HL-60 (cell line): Measurements from ENCODE around the gene PIK3CD.

ENCODE experiments used
- DNase-seq, 2 experiments: peaks; one replicate each; pipeline ENCODE4 v3.0.0-alpha.2; 2010 to 2020; ENCODE audit warnings: low read depth in 1 of 2, low spot score in 1 of 2
- H3K27ac ChIP-seq: fragments of 250-450 bp; sonication (Bioruptor Pico); replicated peaks from 2 replicates; pipeline ENCODE4 v1.5.1; 2020; ENCODE audit warnings: mild to moderate bottlenecking, moderate library complexity
- H3K27me3 ChIP-seq: fragments of 250-450 bp; sonication (Bioruptor Pico); 2 replicates; pipeline ENCODE4 v1.5.1; 2021; ENCODE audit warnings: mild to moderate bottlenecking, moderate library complexity; ENCODE audit not compliant: insufficient read depth, poor library complexity, severe bottlenecking
- H3K4me3 ChIP-seq: replicated peaks from 2 replicates; pipeline ENCODE4 v1.5.1; 2011; ENCODE audit warnings: mild to moderate bottlenecking, control low read depth, low read length; ENCODE audit not compliant: insufficient read depth
- CTCF ChIP-seq: IDR thresholded peaks from one replicate; pipeline ENCODE4 v1.5.1; 2011; ENCODE audit warnings: low read length, control low read depth, inconsistent platforms; ENCODE audit not compliant: insufficient read depth
- GABPA ChIP-seq: IDR thresholded peaks from 2 replicates; pipeline ENCODE4 v1.6.1; 2012; ENCODE audit warnings: low read depth
- POLR2AphosphoS5 ChIP-seq: IDR thresholded peaks from 2 replicates; pipeline ENCODE4 v1.6.1; 2012; ENCODE audit warnings: low read depth
- SPI1 ChIP-seq: IDR thresholded peaks from 2 replicates; pipeline ENCODE4 v1.6.1; 2012; ENCODE audit warnings: low read depth, mild to moderate bottlenecking, borderline replicate concordance
- TF ChIP-seq, protein P1 (sequence below): IDR thresholded peaks from 2 replicates; pipeline ENCODE4 v1.6.1; 2012; ENCODE audit warnings: low read depth; ENCODE audit not compliant: insufficient replicate concordance

PIK3CD gene

DNA sequence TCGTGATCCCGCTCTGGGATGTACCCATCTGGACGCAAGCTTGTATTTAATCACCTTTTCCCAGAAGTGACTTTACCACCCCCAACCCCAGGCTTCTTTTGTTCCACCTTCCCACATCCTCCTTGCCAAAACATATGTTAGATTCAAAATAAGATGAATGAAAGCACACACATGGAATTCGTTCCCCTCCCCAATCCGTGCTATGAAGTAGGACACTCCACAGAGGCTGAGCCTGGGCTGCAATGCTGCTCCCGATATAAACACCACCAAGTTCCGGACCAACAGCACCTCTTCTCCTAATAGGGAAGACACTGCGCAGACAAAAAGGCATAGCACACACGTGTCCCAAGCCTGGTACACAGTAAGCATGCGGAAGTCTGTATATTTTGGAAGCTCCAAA is 86.1 kb downstream of the PIK3CD start:
- Histone ChIP-seq H3K27ac (no peak overlapping the region), H3K27me3 (no peaks in the 10 kb centered on the region), H3K4me3 (no peak overlapping the region)
- DNase-seq, result no peak
- TF ChIP-seq POLR2AphosphoS5, result no peak
- TF ChIP-seq, protein P1, sequence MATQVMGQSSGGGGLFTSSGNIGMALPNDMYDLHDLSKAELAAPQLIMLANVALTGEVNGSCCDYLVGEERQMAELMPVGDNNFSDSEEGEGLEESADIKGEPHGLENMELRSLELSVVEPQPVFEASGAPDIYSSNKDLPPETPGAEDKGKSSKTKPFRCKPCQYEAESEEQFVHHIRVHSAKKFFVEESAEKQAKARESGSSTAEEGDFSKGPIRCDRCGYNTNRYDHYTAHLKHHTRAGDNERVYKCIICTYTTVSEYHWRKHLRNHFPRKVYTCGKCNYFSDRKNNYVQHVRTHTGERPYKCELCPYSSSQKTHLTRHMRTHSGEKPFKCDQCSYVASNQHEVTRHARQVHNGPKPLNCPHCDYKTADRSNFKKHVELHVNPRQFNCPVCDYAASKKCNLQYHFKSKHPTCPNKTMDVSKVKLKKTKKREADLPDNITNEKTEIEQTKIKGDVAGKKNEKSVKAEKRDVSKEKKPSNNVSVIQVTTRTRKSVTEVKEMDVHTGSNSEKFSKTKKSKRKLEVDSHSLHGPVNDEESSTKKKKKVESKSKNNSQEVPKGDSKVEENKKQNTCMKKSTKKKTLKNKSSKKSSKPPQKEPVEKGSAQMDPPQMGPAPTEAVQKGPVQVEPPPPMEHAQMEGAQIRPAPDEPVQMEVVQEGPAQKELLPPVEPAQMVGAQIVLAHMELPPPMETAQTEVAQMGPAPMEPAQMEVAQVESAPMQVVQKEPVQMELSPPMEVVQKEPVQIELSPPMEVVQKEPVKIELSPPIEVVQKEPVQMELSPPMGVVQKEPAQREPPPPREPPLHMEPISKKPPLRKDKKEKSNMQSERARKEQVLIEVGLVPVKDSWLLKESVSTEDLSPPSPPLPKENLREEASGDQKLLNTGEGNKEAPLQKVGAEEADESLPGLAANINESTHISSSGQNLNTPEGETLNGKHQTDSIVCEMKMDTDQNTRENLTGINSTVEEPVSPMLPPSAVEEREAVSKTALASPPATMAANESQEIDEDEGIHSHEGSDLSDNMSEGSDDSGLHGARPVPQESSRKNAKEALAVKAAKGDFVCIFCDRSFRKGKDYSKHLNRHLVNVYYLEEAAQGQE, result no peak
- no peak for TF ChIP-seq CTCF
- no peak for TF ChIP-seq SPI1
- TF ChIP-seq GABPA, result no peak

GRCh38 chr1:9744106-9744799 is 92.7 kb downstream of the PIK3CD start:
- H3K4me3 ChIP-seq, result no peak overlapping the region
- TF ChIP-seq CTCF, result no peak
- TF ChIP-seq, protein P1, result no peak
- H3K27me3 ChIP-seq, result no peaks in the 10 kb centered on the region
- DNase-seq, result no peak
- H3K27ac ChIP-seq, result no peak overlapping the region

GRCh38 chr1:9746211-9746610 is 94.7 kb downstream of the PIK3CD start:
- no peak for TF ChIP-seq GABPA
- TF ChIP-seq, protein P1, result no peak
- Histone ChIP-seq H3K27ac (no peak overlapping the region), H3K4me3 (no peak overlapping the region), H3K27me3 (no peaks in the 10 kb centered on the region)
- DNase-seq, result no peak

DNA sequence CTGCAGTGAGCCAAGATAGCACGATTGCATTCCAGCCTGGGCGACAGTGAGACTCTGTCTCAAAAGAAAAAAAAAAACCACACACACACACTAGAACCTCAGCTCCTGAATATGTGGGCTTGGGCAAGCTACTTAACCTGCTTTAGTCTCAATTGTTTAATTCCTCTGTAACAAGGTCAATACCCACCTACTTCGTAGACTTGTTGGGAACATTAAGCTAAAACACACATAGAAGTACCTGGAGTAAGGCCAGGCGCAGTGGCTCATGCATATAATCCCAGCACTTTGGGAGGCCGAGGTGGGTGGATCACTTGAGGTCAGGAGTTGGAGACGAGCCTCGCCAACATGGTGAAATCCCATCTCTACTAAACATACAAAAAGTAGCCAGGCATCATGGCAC is 95.1 kb downstream of the PIK3CD start:
- Histone ChIP-seq H3K27ac (no peak overlapping the region), H3K27me3 (no peaks in the 10 kb centered on the region), H3K4me3 (no peak overlapping the region)
- no peak for DNase-seq
- TF ChIP-seq POLR2AphosphoS5, result no peak
- TF ChIP-seq CTCF, result no peak
- no peak for TF ChIP-seq GABPA
- TF ChIP-seq, protein P1, result no peak
- no peak for TF ChIP-seq SPI1
